Astrocyte (in vitro differentiated cells and primary cell): Measurements from ENCODE around the gene JMJD1C.

Source experiments
- EZH2 ChIP-seq: IDR thresholded peaks from 2 replicates; pipeline ENCODE4 v1.6.1; 2012; ENCODE audit warnings: mild to moderate bottlenecking, low read length, inconsistent platforms; ENCODE audit not compliant: insufficient read depth
- TF ChIP-seq, protein P1 (sequence below): IDR thresholded peaks from 2 replicates; pipeline ENCODE4 v1.5.1; 2011; ENCODE audit warnings: low read depth, mild to moderate bottlenecking, inconsistent platforms, low read length, moderate library complexity; ENCODE audit not compliant: insufficient read depth

DNA sequence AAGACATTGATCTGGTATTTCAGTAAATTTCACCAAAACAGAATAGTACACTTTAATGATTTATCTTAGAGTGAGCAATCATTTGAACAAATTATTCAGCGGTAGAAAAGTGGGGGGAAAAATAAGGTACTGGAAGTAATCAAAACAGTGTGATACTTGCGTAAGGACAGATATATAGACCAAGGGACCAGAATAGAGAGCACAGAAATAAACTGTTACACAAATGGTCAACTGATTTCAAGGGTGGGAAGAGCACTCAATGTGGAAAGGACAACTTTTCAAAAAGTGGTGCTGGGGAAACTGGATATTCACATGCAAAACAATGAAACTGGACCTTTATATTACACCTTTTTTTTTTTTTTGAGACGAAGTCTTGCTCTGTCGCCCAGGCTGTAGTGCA is 212.7 kb downstream of the JMJD1C start:
- TF ChIP-seq, protein P1, sequence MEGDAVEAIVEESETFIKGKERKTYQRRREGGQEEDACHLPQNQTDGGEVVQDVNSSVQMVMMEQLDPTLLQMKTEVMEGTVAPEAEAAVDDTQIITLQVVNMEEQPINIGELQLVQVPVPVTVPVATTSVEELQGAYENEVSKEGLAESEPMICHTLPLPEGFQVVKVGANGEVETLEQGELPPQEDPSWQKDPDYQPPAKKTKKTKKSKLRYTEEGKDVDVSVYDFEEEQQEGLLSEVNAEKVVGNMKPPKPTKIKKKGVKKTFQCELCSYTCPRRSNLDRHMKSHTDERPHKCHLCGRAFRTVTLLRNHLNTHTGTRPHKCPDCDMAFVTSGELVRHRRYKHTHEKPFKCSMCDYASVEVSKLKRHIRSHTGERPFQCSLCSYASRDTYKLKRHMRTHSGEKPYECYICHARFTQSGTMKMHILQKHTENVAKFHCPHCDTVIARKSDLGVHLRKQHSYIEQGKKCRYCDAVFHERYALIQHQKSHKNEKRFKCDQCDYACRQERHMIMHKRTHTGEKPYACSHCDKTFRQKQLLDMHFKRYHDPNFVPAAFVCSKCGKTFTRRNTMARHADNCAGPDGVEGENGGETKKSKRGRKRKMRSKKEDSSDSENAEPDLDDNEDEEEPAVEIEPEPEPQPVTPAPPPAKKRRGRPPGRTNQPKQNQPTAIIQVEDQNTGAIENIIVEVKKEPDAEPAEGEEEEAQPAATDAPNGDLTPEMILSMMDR: no peak
- no peak for TF ChIP-seq EZH2
